ENCODE measurements around the gene CELF5.
"Not testable (repeated sequence)": the region's sequence is repeated elsewhere in the genome, so short reads cannot be mapped to it uniquely, and the experiment has no call there.

Gene CELF5

DNA sequence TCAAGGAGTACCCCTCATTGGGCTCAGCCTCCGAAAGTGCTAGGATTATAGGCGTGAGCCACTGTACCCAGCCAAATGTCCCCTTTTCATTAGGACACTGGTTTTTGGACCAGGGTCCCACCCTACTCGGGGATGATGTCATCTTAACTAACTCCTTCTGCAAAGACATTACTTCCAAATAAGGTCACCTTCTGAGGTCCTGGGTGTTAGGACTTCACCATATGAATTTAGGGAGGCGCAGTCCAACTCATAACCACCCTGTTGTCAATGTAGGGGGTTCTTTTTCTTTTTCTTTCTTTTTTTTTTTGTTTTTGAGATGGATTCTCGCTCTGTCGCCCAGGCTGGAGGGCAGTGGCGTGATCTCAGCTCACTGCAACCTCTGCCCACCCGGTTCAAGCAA is 109.2 kb downstream of the CELF5 start:
- DNase-seq (ENCODE audit: low read depth, low spot score), result no peak
- TF ChIP-seq, protein P1, sequence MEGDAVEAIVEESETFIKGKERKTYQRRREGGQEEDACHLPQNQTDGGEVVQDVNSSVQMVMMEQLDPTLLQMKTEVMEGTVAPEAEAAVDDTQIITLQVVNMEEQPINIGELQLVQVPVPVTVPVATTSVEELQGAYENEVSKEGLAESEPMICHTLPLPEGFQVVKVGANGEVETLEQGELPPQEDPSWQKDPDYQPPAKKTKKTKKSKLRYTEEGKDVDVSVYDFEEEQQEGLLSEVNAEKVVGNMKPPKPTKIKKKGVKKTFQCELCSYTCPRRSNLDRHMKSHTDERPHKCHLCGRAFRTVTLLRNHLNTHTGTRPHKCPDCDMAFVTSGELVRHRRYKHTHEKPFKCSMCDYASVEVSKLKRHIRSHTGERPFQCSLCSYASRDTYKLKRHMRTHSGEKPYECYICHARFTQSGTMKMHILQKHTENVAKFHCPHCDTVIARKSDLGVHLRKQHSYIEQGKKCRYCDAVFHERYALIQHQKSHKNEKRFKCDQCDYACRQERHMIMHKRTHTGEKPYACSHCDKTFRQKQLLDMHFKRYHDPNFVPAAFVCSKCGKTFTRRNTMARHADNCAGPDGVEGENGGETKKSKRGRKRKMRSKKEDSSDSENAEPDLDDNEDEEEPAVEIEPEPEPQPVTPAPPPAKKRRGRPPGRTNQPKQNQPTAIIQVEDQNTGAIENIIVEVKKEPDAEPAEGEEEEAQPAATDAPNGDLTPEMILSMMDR (IDR thresholded peaks at IDR 0.05; ENCODE audit: insufficient read depth, low read length, missing control alignments), result no peak
- POLR2A ChIA-PET, result no interaction called here
- no peak overlapping the region for H3K4me3 ChIP-seq (ENCODE audit: low read depth, low read length)
- CTCF ChIA-PET, result interaction anchor here (1.2 to 3.4 kb wide), 5 partner anchors 7 to 152 kb away, joined by 3 to 22 read pairs (median 5); no protein-coding TSS in a partner anchor

DNA sequence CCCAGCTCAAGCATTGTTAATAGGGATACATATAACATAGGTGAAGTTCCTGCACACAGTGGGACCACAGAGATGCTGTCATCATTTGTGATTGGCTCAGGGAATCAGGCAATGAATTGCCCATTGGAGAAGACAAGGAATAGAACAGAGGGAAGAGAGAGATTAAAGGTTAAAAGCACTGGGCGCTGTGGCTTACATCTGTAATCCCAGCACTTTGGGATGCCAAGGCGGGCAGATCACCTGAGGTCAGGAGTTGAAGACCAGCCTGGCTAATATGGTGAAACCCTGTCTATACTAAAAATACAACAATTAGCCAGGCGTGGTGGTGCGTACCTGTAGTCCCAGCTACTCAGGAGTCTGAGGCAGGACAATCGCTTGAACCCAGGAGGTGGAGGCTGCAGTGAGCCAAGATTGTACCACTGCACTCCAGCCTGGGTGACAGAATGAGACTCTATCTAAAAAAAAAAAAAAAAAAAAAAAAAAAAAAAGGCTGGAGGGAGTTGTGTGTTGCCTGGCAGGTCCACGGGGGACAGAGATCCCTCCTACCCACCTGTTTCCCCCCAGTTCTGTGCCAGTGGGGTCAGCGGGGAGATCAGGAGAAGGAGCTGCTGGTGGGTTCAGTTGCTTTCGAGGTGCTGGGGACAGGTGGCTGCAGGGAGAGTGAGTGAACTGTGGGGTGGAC is 110.4 kb downstream of the CELF5 start:
- CTCF ChIA-PET, result interaction anchor here (2.6 to 3.4 kb wide), 4 partner anchors 8 to 138 kb away, joined by 5 to 29 read pairs (median 20); no protein-coding TSS in a partner anchor

DNA sequence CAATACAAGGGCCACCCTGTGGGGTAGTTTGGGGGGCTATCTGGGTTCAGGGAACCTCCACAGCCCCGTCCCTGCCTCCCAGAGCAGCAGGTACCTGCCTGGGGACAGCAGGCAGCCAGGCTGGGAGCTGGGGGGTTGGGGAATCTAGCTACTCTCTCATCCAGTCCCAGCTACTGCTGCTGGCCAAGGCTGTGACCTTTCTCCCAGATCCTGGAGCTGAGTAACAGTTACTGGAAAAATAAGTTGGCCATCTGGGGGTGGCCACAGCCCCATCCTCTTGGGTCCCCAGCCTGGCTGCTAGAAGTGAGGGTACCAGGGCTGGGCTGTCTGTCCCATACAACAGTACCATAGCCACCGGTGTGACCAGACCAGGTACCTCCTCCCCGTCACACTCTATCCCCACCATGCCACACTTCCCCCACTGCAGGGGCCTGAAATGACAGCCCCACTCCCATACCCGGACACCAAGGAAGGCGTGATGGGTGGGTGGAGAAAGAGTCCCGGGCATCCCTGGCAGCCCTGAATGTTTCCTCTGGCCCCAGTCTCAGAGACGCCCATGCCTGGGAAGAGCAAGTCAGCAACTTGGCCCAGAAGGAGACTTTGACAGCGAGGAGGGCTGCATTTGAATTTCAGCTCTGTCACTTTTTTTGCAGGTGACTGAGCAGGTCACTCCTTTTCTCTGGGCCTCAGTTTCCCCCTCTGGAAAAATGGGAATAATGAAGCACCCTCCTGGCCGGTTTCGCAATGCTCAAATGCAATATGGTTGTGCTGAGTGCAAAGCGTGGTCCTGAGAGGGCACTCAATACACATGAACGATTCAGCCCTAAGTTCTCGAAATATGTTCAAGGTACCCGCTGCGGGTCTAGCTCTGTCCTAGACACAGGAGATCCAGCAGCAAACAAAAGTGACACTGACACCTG is 111.2 kb downstream of the CELF5 start:
- TF ChIP-seq, protein P1 (IDR thresholded peaks at IDR 0.05; ENCODE audit: insufficient read depth, low read length, missing control alignments), result no peak
- CTCF ChIA-PET, result interaction anchor here (0.9 to 3.4 kb wide), 7 partner anchors 9 to 148 kb away, joined by 3 to 29 read pairs (median 5); partner anchors contain the start of gene SMIM44
- no peak overlapping the region for H3K4me3 ChIP-seq (ENCODE audit: low read depth, low read length)
- no peak for DNase-seq (ENCODE audit: low read depth, low spot score)
- POLR2A ChIA-PET, result no interaction called here

More for the DNA sequence above, 110.4 kb downstream of the CELF5 start:
- POLR2A ChIA-PET; H3K4me3 ChIP-seq (ENCODE audit: low read depth, low read length); DNase-seq (ENCODE audit: low read depth, low spot score): not testable (repeated sequence)

DNA sequence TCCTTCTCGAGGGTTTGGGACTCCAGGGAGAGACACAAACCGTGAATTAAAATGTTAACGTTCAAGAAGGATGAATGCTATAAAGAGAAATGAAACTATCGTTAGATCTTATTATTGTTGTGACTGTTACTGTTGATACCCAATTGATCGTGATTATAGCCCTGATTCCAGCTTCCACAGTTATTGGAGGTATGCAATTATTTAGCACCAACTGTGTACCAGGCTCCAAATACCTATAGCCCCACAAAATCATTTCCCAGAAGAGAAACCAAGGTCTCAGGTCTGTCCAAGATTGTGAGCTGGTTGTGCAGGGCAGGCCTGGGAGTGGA is 111.9 kb downstream of the CELF5 start:
- TF ChIP-seq, protein P1 (IDR thresholded peaks at IDR 0.05; ENCODE audit: insufficient read depth, low read length, missing control alignments), result no peak
- DNase-seq (ENCODE audit: low read depth, low spot score), result no peak
- ChIA-PET POLR2A (no interaction called here), CTCF (interaction anchor here (0.9 to 3.4 kb wide), 6 partner anchors 10 to 147 kb away, joined by 3 to 29 read pairs (median 10); partner anchors contain the start of gene SMIM44)
- H3K4me3 ChIP-seq (ENCODE audit: low read depth, low read length), result no peak overlapping the region

DNA sequence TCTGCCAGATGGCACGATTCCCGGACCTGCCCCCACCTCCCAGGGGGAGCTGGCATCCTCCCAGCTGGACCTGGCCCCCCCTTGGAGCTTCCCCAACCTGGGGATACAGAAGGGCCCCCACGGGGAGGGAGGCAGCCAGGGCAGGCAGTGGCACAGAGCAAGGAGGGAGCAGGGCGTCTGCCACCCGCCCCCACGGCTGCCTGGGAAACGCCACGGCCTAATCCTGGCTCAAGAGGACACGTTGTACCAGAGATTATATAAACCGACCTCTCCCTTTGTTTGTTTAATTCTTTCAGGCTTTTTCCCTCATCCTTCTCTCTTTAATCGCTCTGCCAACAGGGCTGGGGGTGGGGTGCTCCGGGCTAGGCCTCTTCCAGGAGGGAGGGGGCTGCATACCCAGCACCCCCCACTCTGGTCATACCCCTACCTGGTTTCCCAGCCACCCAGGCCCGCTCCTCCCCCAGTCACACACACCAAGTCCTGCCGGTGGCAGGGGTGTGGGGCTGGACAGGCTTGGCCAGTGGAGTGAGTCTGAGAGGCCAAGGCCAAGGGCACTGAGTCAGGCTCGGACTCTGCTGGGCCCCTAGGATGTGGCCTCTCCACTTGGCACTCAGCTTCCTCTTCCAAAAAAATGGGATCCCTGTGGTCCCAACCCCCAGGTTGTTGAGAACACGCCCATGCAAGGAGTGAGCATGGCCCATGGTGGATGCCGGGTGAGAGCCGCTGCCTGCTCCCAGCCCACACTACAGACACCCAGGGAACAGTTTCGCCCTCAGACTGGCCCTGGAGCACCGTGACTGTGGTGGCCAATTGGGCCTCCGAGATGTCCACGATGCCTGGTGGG is 112.4 kb downstream of the CELF5 start:
- no peak for DNase-seq (ENCODE audit: low read depth, low spot score)
- CTCF ChIA-PET, result interaction anchor here (0.9 to 3.4 kb wide), 10 partner anchors 10 to 161 kb away, joined by 3 to 29 read pairs (median 4); partner anchors contain the start of gene SMIM44
- no peak overlapping the region for H3K4me3 ChIP-seq (ENCODE audit: low read depth, low read length)
- POLR2A ChIA-PET, result no interaction called here
- TF ChIP-seq, protein P1 (IDR thresholded peaks at IDR 0.05; ENCODE audit: insufficient read depth, low read length, missing control alignments), result no peak

DNA sequence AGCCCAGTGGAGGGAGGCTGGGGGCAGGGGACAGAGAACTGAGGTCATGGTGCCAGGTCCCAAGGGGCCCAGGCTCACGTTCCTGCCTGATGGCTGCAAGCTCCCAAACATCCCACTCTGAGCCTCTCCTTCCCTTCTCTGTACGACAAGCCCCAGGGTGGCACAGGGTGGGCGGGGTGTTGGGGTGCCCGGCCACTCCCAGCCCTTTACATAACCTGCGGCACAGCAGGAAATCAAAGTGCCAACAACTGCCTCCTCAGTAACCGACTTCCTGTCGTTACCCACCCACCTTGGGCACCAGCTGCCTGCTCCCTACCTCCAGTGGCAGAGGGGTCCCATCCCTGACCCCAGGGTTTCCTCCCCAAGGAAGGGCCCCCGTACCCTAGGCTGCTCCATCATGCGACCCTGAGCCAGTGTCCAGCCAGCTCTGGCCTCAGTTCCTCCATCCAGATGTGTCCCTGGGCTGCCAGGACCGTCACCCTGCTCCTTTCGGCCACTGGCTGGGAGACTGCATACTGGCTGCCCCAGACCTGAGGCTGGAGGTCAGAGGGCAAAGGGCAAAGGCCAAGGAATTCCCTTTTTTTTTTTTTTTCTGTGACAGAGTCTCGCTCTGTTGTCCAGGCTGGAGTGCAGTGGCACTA is 114.2 kb downstream of the CELF5 start:
- no peak overlapping the region for H3K4me3 ChIP-seq (ENCODE audit: low read depth, low read length)
- ChIA-PET POLR2A (interaction anchor here (0.7 kb wide), 1 partner anchor 18 kb away, joined by 3 read pairs; no protein-coding TSS in a partner anchor), CTCF (interaction anchor here (0.9 to 2.1 kb wide), 5 partner anchors 12 to 145 kb away, joined by 3 to 10 read pairs (median 3); partner anchors contain the start of gene SMIM44)
- no peak for DNase-seq (ENCODE audit: low read depth, low spot score)
- TF ChIP-seq, protein P1 (IDR thresholded peaks at IDR 0.05; ENCODE audit: insufficient read depth, low read length, missing control alignments), result no peak
